Endothelial cell (in vitro differentiated cells): ENCODE results near the gene ZC3H14. TPM values are rescaled to one million over a fixed set of nuclear protein-coding genes. Genes with fewer than 3 reads are reported as not detected.

Experiments used
- DNase-seq: peaks from one replicate; pipeline ENCODE4 v3.0.0; 2021; ENCODE audit warnings: low spot score
- H3K27ac Mint-ChIP-seq: one replicate; pipeline ENCODE4 v1.8.0; 2021; ENCODE audit warnings: mixed read lengths, inconsistent platforms; ENCODE audit not compliant: unreplicated experiment
- H3K27me3 Mint-ChIP-seq: one replicate; pipeline ENCODE4 v1.8.0; 2021; ENCODE audit warnings: mild to moderate bottlenecking, moderate library complexity, mixed read lengths, inconsistent platforms; ENCODE audit not compliant: unreplicated experiment
- H3K36me3 Mint-ChIP-seq: one replicate; pipeline ENCODE4 v1.8.0; 2021; ENCODE audit warnings: mild to moderate bottlenecking, low read depth, mixed read lengths, inconsistent platforms; ENCODE audit not compliant: unreplicated experiment
- H3K4me1 Mint-ChIP-seq: one replicate; pipeline ENCODE4 v1.8.0; 2021; ENCODE audit warnings: mild to moderate bottlenecking, mixed read lengths, inconsistent platforms; ENCODE audit not compliant: unreplicated experiment
- H3K4me3 Mint-ChIP-seq: one replicate; pipeline ENCODE4 v1.8.0; 2021; ENCODE audit warnings: mild to moderate bottlenecking, mixed read lengths, inconsistent platforms; ENCODE audit not compliant: unreplicated experiment
- H3K9me3 Mint-ChIP-seq: one replicate; pipeline ENCODE4 v1.8.0; 2021; ENCODE audit warnings: mixed read lengths, inconsistent platforms; ENCODE audit not compliant: unreplicated experiment
- total RNA-seq: library from RNA; stranded (reverse); fragmentation: NEBNext Ultra II Directional; extraction: Animal tissue kit (Norgen Biotek cat#: 25700); gene quantifications from one replicate; pipeline ENCODE4 v1.2.1, GENCODE V29; 2021; ENCODE audit not compliant: unreplicated experiment
- TF ChIP-seq, protein P1 (sequence below): fragments of 200-600 bp; sonication (generic); IDR thresholded peaks from one replicate; pipeline ENCODE4 v1.5.0; 2021; ENCODE audit warnings: antibody characterized with exemption; ENCODE audit not compliant: unreplicated experiment

The ZC3H14 gene
- total RNA-seq, 1 donor from 2014 or later = 57.7 TPM

DNA sequence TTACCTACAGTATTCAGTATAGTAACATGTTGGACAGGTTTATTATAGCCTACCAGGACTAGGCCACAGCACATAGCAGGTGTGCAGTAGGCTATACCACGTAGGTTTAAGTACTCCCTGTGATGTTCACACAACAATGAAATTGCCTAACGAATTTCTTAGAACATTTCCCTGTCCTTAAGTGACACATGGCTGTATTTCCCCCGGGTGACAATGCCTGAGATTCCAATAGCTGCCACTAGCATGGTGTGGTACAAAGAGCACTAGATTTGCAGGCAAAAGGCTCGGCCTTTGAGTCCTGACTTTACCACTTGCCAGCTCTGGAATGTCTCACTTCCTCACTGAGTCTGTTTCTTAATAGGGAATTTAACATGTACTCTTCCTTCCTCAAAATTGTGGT is 27.7 kb upstream of the ZC3H14 start:
- Mint-ChIP-seq H3K4me1 (peaks cover 3% of the 10 kb centered on the region), H3K27ac (no peak overlapping the region), H3K36me3 (peaks cover 4% of the 10 kb centered on the region), H3K27me3 (peaks cover 2% of the 10 kb centered on the region), H3K4me3 (no peak overlapping the region), H3K9me3 (no peaks in the 10 kb centered on the region)
- DNase-seq = peak; percentile 21
- TF ChIP-seq, protein P1, sequence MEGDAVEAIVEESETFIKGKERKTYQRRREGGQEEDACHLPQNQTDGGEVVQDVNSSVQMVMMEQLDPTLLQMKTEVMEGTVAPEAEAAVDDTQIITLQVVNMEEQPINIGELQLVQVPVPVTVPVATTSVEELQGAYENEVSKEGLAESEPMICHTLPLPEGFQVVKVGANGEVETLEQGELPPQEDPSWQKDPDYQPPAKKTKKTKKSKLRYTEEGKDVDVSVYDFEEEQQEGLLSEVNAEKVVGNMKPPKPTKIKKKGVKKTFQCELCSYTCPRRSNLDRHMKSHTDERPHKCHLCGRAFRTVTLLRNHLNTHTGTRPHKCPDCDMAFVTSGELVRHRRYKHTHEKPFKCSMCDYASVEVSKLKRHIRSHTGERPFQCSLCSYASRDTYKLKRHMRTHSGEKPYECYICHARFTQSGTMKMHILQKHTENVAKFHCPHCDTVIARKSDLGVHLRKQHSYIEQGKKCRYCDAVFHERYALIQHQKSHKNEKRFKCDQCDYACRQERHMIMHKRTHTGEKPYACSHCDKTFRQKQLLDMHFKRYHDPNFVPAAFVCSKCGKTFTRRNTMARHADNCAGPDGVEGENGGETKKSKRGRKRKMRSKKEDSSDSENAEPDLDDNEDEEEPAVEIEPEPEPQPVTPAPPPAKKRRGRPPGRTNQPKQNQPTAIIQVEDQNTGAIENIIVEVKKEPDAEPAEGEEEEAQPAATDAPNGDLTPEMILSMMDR = no peak

DNA sequence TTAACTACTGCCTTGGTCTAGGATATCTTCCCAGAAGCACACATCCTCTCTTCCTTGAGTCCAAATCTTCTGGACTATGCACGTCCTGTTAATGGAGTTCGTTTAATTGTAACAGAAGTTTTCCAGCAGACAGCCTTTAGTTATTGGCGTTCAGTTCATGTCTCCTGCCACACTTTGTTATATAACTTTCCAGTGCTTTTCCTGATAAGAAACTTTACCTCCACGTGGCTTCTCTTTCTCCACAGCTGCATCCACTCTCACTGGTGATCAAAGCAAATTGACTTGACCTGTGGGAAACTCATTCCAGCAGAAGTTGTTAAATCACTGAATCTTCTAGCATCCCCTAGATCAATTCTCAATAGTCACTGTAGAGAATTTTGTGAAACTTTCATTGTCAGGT is 27.0 kb upstream of the ZC3H14 start:
- TF ChIP-seq, protein P1 = no peak
- H3K27ac Mint-ChIP-seq = no peak overlapping the region
- H3K4me3 Mint-ChIP-seq = no peak overlapping the region
- no peaks in the 10 kb centered on the region for H3K9me3 Mint-ChIP-seq
- H3K4me1 Mint-ChIP-seq = peaks cover 3% of the 10 kb centered on the region
- H3K36me3 Mint-ChIP-seq = peaks cover 4% of the 10 kb centered on the region
- DNase-seq = no peak
- H3K27me3 Mint-ChIP-seq = peaks cover 2% of the 10 kb centered on the region

DNA sequence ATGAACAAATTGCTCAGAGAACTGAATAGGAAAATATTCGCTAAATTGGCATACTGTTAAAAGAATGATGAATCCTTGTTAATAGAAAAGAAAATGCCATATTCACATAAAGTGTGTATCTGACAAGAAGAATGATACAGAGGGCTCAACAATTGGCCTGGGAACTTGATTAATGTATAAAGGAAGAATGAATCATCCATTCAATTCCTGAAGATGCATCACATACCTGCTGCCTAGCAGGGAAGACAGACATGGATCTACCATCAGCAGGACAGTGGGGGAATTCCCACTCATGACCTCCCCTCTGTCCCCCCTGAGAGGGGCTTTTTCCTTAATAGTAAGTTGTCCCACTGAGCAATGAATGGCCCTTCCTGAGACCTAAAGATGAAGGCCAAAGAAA is 21.5 kb upstream of the ZC3H14 start:
- Mint-ChIP-seq H3K4me3 (no peak overlapping the region), H3K36me3 (peaks cover 4% of the 10 kb centered on the region), H3K9me3 (no peaks in the 10 kb centered on the region), H3K4me1 (no peaks in the 10 kb centered on the region), H3K27ac (no peak overlapping the region), H3K27me3 (no peaks in the 10 kb centered on the region)
- TF ChIP-seq, protein P1 = no peak
- DNase-seq = no peak

DNA sequence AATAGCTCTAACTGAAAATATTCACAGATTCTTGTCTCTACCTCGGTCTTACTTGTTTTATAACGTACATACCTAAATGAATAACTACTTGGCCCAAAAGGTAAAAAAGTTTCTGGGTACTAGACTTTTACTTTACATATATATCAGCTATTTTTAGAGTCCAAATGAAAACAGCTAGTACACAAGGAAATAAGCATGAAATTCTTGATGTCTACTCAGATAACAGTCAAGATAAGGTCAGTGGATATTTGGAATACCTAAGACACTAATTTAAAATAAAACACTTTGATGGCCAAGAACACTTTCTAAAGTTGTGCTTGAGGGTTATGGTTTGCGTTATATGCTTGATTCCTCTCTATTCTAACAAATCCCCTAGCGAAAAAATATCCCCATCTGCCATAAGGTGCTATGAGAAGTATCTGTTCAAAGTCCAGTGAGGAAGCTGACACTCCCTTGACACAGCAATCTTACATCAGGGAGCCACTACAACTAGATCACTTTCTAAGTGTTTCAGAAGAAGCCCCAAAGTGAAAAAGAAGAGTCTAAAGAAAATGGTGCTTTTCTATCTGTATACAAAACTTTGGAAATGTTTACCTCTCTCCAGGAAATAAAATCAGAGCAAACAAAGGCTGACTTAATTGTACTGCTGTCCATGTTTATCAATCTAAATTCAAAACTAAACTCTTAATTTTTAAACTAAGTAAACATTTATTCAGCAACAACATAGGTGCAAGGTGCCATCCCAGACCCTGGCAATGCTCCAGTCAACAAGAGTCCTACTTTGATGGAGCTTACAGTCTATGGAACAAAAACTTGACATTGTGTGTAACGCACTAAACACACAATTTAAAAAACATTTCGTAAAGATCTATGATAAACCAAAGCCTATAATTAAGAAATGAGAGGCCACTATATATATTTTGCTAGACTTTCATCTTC is 19.7 kb upstream of the ZC3H14 start:
- no peak overlapping the region for H3K4me3 Mint-ChIP-seq
- H3K27me3 Mint-ChIP-seq = no peaks in the 10 kb centered on the region
- TF ChIP-seq, protein P1 = no peak
- H3K4me1 Mint-ChIP-seq = no peaks in the 10 kb centered on the region
- no peak for DNase-seq
- H3K9me3 Mint-ChIP-seq = no peaks in the 10 kb centered on the region
- peaks cover 12% of the 10 kb centered on the region for H3K36me3 Mint-ChIP-seq
- no peak overlapping the region for H3K27ac Mint-ChIP-seq

DNA sequence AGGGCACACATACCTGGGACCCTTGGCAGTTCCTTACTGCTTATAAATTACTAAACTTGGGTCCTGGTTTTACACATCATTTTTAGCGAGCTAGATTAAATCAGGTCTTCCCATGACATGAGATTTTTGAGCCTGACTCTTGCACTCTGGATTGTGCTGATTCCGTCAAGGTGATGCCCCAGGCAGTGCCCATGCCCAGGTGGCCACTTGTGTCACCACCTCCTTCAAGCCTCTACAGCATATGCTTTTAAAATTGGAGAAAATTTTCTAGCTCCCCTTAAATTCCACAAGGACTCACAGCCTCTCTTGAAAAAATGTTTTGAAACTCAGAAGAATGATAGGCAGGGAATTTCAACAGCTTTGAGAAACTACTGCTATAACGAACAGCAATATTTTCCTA is 17.6 kb upstream of the ZC3H14 start:
- no peak overlapping the region for H3K27ac Mint-ChIP-seq
- no peaks in the 10 kb centered on the region for H3K9me3 Mint-ChIP-seq
- no peaks in the 10 kb centered on the region for H3K27me3 Mint-ChIP-seq
- TF ChIP-seq, protein P1 = no peak
- no peak overlapping the region for H3K4me3 Mint-ChIP-seq
- no peaks in the 10 kb centered on the region for H3K4me1 Mint-ChIP-seq
- DNase-seq = no peak
- peaks cover 22% of the 10 kb centered on the region for H3K36me3 Mint-ChIP-seq
